GM21786 (cell line): ENCODE data around the gene ADAMTS16.

Source experiments
- ATAC-seq: cut with Tn5 transposase; IDR thresholded peaks from one replicate; pipeline ENCODE4 v1.9.1; 2021; ENCODE audit not compliant: unreplicated experiment

The ADAMTS16 gene

DNA sequence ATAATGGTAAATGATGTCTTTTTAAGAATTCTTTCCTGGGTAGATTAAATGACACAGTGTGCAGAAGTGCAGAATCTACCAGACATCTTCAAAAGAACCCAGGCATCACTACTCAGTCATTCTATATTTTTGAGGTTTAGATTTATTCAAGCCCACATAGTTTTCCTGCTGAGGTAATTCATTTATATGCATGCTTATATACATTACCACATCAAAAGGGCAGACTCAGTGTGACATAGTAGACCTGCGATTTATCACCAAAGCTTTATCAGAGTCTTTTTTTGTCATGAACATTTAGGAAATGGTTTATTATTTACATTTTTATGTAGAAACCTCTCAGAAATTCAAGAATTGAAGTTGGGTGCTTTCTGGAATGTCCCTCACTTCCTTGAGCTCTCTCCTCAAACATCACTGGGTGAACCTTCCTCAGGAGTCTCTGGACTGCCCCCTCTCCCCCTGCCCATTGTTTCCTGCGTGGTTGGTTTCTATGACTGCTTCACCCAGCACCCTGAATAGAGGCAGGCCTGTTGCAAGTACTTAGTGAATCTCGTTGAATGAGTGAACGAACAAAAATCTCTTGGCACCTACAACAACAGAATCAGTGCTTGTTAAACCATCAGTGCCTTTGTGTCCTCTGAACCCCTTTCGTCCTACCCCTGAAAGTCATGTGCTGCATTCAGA lies 42.5 kb downstream of the ADAMTS16 start:
- no peak for ATAC-seq

DNA sequence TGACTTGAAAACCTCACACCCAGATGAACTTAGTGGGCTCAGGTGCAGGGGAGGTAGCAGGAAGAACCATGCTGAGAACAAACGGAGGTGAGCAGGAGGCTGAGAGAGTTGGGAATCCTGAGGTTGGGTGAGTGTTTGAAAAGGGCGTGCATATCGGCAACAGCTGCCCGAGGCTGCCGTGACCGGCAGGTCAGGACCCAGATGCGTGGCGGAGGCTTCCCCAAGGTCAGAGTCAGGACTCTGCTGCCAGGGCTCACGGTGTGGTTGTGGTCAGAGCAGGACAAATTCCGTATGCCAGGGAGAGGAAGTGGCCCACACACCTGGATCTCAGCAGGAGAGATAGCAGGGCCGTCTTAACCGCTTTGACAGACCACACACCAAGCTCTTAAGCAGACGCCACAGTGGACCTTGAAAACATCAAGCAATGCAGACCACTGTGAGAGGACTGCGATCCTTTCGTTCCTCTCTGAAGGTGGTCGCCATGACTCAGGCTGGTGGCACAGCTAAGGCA lies 43.1 kb downstream of the ADAMTS16 start:
- ATAC-seq: no peak

DNA sequence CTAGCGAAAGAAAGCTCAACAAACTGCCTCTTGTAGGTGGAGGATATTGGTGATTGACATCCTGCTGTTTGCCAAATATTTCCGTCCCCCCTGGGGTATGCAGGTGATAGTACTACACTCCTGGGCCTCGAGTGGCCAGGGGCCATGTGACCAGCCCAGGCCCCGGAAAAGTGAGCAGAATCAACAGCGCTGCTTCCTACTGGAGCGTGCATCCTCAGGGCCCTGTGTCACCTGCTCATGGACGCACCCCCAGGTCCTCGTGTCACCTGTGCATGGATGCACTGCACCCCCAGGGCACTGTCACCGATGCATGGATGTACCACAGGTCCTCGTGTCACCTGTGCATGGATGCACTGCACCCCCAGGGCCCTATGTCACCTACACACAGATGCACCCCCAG lies 43.8 kb downstream of the ADAMTS16 start:
- no peak for ATAC-seq

DNA sequence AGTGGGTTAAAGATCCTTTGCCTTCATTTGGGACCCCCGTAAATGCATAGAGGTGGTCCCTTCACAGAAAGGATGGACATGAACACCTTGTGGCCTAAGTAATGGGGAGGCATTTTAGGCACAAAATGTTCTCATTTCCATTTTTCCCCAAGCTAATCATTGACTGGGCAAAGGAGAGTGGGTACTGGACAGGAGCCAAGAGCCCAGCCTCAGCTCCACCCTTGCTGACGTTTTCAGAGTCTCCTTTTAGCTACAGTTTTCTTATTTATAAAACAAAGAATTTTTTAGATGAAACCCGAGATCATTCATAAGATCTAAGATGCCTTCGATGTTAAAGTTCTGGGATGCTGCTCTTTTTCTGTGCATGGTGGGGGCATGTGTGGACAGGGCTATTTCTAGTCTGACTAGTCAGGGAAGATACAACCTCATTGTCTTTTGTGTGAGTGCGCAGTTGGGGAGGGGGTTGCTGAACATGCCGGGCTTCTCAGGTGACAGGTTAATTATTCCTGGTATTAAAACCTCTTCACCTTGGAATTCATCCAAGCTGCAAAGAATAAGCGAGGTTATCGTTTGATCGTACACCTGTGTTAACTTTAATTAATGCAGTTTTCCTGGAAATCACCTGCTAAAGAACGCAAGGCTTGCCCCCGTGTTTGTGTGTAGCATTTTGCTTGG lies 48.4 kb downstream of the ADAMTS16 start:
- ATAC-seq: no peak

DNA sequence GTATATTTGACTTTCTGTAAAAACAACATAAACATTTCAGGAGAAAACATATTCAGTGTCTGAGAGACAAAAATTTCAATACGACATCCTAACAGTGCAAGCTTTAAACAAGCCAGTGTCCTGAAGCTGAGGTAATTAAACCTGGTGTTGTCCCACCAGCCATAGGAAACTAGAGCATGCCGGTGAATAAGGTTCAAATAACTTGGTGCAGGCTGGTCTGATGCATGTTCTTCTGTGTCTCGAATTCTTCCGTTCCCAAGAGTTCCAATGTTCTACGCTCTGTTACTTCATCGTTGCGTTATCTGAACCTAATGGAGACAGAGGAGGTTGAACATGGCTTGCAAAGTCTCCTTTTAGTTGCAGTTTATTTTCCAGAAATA lies 48.9 kb downstream of the ADAMTS16 start:
- ATAC-seq: no peak

DNA sequence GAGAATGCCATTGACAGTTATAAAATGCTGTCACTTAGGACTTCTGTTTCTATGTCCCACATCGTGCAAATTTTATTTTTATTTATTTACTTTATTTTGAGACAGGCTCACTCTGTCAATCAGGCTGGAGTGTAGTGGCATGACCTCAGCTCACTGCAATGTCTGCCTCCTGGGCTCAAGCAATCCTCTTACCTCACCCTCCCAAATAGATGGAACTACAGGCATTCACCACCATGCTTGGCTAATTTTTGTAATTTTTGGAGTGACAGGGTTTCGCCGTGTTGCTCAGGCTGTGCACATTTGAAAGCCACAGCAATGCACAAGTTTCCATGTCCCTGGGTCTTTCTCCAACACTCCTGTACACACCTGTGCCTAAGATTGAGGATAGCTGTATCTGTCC lies 51.8 kb downstream of the ADAMTS16 start:
- no peak for ATAC-seq

DNA sequence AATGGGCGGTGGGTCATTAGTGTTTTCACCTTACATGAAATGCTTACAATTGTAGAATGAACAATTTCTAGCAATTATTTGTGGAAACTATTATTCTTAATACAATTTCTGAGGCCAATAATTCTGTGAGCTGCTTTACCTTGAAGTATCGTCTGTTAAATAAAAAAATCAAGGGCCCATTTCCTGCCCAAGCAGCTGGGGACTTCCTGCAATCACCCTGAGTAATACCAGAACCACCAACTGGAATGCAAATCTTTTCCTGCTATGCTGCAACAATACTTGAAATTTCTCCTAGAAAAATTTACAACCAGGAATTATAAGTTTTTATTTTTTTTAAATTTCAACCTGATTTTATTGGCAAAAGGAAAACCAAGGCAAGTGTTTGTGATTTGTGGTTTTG lies 52.6 kb downstream of the ADAMTS16 start:
- ATAC-seq: no peak

DNA sequence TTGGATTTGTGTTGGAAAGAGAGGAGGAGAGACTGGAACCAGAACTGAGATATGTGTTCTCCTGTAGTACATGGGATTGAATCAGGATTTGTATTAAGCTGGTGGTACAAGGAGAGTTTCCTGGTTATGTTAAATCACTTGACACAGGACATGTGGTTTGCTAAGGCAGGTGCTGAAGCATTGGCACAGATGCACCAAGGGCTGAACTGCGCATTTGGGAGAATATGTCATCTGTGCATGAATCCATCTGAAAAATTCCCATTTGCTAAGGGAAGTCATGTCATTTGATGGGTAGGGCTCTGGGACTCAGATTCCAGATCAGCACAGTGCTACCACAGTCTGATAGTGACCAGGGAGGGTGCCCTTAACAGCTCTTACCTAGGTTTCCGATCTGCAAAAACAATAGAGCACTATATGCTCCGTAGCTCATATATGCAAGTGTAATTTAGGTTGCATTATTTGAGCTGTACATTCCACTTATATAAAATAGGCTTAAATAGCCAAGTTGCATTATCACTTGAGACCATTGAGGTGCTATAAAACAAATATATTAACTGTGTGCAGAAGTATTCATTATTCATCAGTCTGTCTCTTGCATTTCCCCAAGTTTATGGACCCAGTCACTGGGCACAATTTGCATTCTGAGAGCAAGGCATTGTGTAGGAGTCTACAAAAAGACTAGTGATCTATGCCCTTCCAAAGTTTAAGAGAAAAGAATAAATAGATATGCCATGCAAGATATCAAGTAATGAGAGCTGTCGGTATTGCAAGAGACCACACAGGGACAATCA lies 55.2 kb downstream of the ADAMTS16 start:
- ATAC-seq: no peak

DNA sequence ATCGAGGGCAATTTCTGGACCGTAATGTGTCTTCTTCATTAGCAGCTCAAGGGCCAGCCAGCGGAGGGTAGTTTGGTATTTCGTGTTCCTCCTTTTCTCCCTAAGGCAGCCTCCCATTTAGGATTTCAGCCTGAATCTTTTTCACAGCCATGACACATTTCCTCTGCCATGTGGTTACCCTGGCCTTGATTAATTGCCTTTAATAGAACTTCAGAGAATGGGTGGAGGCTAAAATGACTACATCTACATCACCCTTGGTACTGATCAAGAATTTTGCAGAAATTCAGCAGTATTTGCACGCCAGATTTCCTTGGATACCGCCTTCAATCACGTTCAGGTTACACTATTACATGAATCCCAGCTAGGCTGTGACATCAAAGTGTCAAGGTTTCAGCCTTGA lies 58.0 kb downstream of the ADAMTS16 start:
- ATAC-seq: no peak

DNA sequence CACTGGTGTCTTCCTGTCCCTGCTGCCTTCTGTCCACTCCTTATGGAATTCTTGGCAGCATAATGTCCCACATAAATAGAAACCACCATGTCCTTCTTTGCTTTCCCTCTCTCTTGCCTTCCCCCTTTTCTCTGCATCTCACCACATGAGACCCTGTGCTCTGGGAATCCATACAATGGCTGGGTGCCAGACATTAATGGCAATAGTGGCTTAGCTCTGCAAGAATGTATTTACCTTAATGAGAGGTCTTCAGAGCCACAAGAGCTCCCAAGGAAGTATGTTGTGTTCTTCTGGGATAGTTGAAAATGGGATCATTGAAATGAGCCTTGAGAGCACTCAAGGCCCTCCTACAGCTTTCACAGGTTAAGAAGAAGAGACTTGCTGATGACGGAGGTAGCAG lies 58.7 kb downstream of the ADAMTS16 start:
- no peak for ATAC-seq

DNA sequence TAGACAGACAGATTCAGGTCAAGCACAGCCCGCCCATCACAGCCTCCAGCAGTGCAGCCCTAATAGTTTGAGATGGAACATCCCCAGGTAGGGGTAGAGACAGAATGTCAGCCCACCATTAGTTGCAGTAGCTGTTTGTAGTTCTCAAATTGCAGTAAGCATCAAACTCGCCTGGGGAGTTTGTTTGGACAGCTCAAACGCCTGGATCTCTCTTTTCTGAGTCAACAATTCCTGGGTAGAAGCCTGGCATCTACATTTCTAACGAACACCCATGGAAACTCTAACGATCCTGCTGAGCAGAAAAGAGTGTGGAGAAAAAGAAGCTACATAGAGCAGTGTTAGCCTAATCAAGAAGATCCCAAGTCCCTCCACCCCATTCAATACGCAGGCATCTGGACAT lies 59.4 kb downstream of the ADAMTS16 start:
- no peak for ATAC-seq

DNA sequence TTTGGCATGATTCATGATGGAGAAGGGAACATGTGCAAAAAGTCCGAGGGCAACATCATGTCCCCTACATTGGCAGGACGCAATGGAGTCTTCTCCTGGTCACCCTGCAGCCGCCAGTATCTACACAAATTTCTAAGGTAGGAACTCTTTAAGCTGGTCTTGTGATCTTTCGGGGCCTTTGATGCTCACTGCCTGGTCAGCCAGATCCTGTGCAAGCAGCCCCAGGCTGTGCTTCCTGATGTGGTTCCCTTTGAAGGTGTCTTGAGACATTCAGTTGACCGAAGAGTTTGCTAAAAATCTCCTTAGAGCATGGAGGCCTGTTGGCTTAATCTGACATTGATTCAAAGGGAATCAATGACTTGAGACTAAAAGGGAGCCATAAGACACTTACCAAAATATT lies 60.0 kb downstream of the ADAMTS16 start:
- ATAC-seq: no peak

DNA sequence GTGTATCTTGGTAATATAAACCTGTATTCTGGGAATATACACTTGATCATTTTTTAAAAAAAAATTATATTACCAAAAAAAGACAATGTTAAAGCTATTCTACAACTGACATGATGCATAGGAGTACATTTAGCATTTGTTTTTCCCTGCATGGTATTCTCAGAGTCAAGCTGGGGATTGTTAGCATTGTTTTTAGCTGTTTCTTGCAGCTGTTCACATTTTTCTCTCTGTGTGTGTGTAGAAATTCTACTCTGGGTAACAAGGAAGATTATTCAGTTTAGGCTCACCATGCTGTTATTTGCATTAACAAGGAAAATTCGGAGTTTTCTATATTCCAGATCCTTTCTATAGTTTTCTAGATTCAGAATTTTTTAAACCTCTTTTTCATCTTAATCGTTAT lies 62.2 kb downstream of the ADAMTS16 start:
- ATAC-seq: no peak

DNA sequence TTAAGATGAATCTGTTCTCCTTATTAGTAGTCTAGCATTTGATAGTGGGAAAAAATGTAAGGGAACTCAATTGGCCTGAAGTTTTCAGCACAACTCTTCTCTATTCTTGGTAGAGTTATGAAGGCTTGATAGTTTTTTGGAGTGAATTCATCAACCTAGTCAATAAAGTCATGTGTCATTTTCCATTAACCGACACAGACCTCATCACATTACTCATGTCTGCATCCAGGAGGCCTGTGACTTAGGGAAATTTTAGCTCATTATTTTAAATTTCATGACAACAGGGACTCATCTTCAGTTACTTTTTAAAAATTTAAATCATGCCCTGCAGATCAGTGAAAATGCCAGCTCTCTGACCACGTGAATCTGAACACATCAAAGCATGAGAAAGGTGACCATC lies 63.3 kb downstream of the ADAMTS16 start:
- ATAC-seq: no peak

DNA sequence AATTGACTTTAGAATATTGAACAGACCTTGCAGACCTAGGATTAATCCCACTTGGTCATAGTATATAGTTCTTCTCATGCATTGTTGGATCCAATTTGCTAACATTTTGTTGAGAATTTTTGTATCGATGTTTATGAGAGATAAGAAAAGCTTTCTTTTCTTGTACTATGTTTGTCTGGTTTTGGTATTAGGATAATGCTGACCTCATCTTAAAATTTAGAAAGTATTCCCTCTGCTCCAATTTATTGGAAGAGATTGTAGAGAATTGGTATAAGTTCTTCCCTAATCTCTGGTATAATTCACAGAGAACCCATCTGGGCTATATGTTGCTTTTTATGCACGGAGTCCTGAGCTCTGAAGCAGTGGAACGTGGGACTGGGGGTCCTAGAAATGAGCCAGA lies 67.7 kb downstream of the ADAMTS16 start:
- no peak for ATAC-seq

DNA sequence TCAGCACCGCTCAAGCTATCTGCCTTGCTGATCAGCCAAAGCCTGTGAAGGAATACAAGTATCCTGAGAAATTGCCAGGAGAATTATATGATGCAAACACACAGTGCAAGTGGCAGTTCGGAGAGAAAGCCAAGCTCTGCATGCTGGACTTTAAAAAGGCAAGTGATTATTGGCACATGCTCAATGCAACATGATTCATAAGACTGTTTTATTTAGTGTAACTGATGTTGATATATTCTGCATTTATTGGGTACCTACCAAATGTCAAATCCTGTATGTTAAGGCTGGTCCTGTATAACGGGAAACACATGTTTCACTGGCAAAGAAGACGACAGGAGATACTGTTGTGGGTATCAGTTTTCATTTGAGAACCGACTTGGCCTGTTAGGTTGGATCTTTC lies 69.0 kb downstream of the ADAMTS16 start:
- ATAC-seq: no peak

DNA sequence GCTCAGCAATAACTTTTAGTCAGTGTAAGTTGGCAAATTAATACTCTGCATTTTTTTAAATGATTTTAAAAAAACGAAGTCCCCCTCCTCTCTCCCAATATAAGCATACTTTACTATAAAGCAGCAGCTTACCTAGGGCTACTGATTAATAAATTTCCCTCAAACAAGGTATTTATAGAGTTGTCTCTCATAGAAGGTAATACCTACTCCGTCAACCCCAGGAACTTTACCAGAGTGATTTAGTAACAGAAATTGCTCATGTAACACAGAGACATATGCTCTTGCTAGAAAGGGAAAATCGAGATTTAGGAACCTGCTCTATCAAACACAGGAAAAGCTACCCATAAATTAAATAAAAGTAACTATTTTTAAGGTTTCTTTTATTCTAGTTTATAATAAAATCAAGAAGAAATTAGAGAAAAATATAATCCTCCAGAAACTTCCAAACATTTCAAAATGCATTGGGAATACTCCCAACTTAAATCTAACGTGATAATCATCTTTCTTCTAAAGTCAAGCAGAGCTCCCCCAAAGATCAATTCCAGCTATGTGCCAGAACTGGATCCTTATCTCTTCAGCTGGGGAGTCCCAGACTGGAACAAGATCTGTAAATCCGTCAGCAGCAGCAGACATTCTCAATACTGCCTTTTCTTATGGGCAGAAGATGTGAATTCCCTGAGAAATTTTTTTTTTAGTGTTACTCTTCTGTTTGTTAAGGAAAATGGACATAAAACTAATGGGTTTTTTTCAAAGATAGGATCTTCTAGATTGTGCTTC lies 69.6 kb downstream of the ADAMTS16 start:
- ATAC-seq: no peak

DNA sequence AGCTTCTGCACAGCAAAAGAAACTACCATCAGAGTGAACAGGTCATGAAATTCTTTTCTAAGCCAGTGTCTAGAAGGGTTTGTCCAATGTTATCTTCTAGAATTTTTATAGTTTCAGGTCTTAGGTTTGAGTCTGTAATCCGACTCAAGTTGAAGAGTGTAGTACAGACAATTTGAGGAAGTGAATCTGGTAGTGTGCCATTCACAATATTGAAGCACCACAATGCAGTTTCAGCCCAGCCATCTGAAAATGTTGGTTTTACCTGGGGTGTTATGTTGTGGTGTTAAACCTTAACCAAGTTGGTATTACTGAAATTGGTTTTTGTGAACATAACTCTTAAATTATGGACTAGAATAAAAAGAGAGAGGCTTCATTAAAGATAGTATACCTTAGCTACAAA lies 77.2 kb downstream of the ADAMTS16 start:
- peak; percentile 95 for ATAC-seq

DNA sequence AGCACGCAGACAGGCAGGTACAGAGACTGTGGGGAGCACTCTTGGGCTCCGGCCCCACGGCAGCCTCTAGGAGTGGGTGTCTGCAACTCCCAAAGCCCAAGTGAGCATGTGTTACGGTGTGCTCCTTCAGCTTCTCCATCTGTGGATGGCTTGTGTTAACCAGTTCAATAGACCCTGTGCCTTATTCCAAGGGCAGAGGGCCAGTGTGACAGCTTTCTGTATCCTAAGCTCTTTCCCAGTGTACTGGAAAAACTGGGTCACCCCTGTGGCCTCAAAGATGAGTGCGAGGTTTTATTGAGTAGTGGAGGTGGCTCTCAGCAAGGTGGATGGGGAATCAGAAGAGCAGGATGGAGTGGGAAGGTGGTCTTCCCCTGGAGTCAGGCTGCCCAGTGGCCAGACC lies 78.3 kb downstream of the ADAMTS16 start:
- no peak for ATAC-seq

DNA sequence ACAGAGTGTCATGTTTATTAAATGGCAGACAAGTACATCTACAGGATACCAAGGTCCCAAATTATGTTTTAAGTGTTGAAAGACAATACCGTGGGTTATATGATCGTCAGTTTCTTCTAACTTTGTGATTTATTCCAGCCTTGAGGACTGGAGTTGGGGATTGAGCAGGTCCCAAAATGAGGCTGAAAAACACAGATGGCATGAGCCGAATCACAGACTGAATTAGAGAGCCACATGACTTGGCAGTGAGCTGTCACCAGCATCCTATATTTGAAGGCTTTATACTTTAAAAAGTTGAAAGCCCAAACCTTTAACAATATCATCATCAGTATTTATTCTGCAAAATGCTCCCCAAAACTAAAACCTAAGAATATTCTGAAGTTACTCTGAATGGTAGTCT lies 79.4 kb downstream of the ADAMTS16 start:
- ATAC-seq: no peak

DNA sequence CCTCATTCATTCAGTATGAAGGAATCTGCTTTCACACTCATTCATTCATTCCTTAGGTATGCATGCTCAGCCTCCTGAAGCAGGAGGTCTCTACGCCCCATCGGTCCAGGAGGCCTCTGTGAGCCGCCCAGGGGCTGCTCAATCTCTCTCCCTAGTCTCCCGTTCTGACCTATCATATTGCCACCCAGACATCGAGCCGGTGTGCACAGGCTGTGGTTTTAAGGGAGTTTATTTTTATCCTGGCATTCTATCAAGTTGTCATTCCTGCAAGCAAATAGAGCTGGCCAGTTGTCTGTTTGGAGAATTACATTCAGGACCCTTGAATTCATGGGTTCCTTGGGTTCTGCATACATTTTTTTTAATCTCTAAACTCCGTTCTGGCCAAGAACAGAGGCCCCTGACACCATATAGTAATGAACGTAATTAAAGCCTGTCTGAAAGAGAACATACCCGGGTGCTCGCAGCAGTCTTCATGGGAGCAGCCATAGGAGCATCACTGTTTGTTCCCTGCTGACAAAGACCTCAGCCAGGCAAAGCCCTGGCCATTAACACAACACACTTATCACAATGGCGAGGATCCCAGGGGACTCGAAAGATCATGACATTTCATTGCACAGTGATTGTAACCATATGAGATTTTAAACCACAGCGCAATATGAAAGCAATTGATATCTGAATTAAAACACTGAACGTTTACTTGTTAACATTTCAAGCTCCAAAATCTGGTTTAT lies 80.9 kb downstream of the ADAMTS16 start:
- no peak for ATAC-seq
